GM12891 (cell line): ENCODE data around the gene ENHO.

Source experiments
- POLR2A ChIP-seq: IDR thresholded peaks from 2 replicates; pipeline ENCODE4 v1.6.1; 2011; ENCODE audit warnings: low read depth, low read length, control low read depth
- POLR2AphosphoS5 ChIP-seq: IDR thresholded peaks from 2 replicates; pipeline ENCODE4 v1.6.1; 2011; ENCODE audit warnings: low read depth, low read length, control low read depth
- SPI1 ChIP-seq: IDR thresholded peaks from 2 replicates; pipeline ENCODE4 v1.6.1; 2011; ENCODE audit warnings: low read depth, low read length, control low read depth
- TAF1 ChIP-seq: IDR thresholded peaks from 2 replicates; pipeline ENCODE4 v1.6.1; 2011; ENCODE audit warnings: low read depth, low read length, control low read depth

GRCh38 chr9:34526026-34526425 is 3.2 kb upstream of the ENHO start:
- no peak for TF ChIP-seq POLR2AphosphoS5
- no peak for TF ChIP-seq POLR2A
- no peak for TF ChIP-seq SPI1
- TF ChIP-seq TAF1, result no peak
